Upper lobe of right lung (tissue), 1 donor: Measurements from ENCODE around the gene NCKAP5. TPM values are rescaled to one million over a fixed set of nuclear protein-coding genes. Genes with fewer than 3 reads are reported as not detected.
A peak's percentile ranks its signal among the peaks of the same experiment; 100 is the strongest.

Source experiments
- ATAC-seq: fragments of 200-7000 bp; cut with Tn5 transposase; one replicate; pipeline ENCODE4 v1.9.1; 2020; ENCODE audit warnings: mild to moderate bottlenecking, moderate library complexity
- DNase-seq: peaks from one replicate; pipeline ENCODE4 v3.0.0-alpha.2; 2020
- H3K27ac ChIP-seq: fragments of 200-600 bp; one replicate; pipeline ENCODE4 v1.8.0; 2022
- H3K27me3 ChIP-seq: fragments of 200-600 bp; one replicate; pipeline ENCODE4 v1.8.0; 2022; ENCODE audit warnings: mild to moderate bottlenecking
- H3K36me3 ChIP-seq: fragments of 200-600 bp; one replicate; pipeline ENCODE4 v1.8.0; 2022
- H3K4me1 ChIP-seq: fragments of 200-600 bp; one replicate; pipeline ENCODE4 v1.8.0; 2022
- H3K4me3 ChIP-seq: fragments of 200-600 bp; one replicate; pipeline ENCODE4 v1.8.0; 2022; ENCODE audit warnings: mild to moderate bottlenecking
- H3K9me3 ChIP-seq: fragments of 200-600 bp; one replicate; pipeline ENCODE4 v1.8.0; 2022
- CTCF ChIP-seq: fragments of 200-600 bp; IDR thresholded peaks from one replicate; pipeline ENCODE4 v1.8.0; 2022; ENCODE audit warnings: antibody characterized with exemption
- intact Hi-C: fragments of 100-400 bp; cut with DNase I; formaldehyde crosslinking; loops from one replicate; pipeline ENCODE4 v1.11.0; 2022
- total RNA-seq: library from RNA; stranded (reverse); fragmentation: NEBNext Ultra II Directional; extraction: Animal tissue kit (Norgen Biotek cat#: 25700); gene quantifications from one replicate; pipeline ENCODE4 v1.2.1, GENCODE V29; 2021
- donor health status: DM: no; HTN: yes; CAD: no; lungs with severe emphysema.

Gene NCKAP5
- total RNA-seq, 1 donor from 2014 or later = 40.8 TPM

- H3K27me3 ChIP-seq = no peaks in the 10 kb centered on the region
- no peak overlapping the region for H3K27ac ChIP-seq
- no peak overlapping the region for H3K4me3 ChIP-seq
- ATAC-seq (no peak), DNase-seq (no peak)
- no peaks in the 10 kb centered on the region for H3K9me3 ChIP-seq
- intact Hi-C loops = no loop called here
- H3K4me1 ChIP-seq = peaks cover 4% of the 10 kb centered on the region
- H3K36me3 ChIP-seq = no peaks in the 10 kb centered on the region
- TF ChIP-seq CTCF = no peak
These were observed 75.4 kb downstream of the NCKAP5 start for GRCh38 chr2:133492719-133493380.

- no peaks in the 10 kb centered on the region for H3K27me3 ChIP-seq
- no peaks in the 10 kb centered on the region for H3K9me3 ChIP-seq
- no peak for TF ChIP-seq CTCF
- no peak overlapping the region for H3K4me3 ChIP-seq
- H3K27ac ChIP-seq = no peak overlapping the region
- intact Hi-C loops = no loop called here
- no peaks in the 10 kb centered on the region for H3K4me1 ChIP-seq
- no peaks in the 10 kb centered on the region for H3K36me3 ChIP-seq
- DNase-seq (no peak), ATAC-seq (no peak)
These were observed 77.8 kb downstream of the NCKAP5 start for GRCh38 chr2:133490411-133490980.

- H3K9me3 ChIP-seq = no peaks in the 10 kb centered on the region
- DNase-seq (no peak), ATAC-seq (peak; percentile 58)
- H3K27ac ChIP-seq = no peak overlapping the region
- no peaks in the 10 kb centered on the region for H3K27me3 ChIP-seq
- no peaks in the 10 kb centered on the region for H3K36me3 ChIP-seq
- no peaks in the 10 kb centered on the region for H3K4me1 ChIP-seq
- TF ChIP-seq CTCF = no peak
- intact Hi-C loops = no loop called here
- H3K4me3 ChIP-seq = no peak overlapping the region
These were observed 78.4 kb downstream of the NCKAP5 start for GRCh38 chr2:133489641-133490410.

- no peak overlapping the region for H3K27ac ChIP-seq
- no peaks in the 10 kb centered on the region for H3K36me3 ChIP-seq
- H3K9me3 ChIP-seq = no peaks in the 10 kb centered on the region
- intact Hi-C loops = no loop called here
- ATAC-seq = no peak
- H3K27me3 ChIP-seq = no peaks in the 10 kb centered on the region
- H3K4me1 ChIP-seq = no peaks in the 10 kb centered on the region
- no peak overlapping the region for H3K4me3 ChIP-seq
- no peak for TF ChIP-seq CTCF
- DNase-seq = no peak
These were observed 79.1 kb downstream of the NCKAP5 start for GRCh38 chr2:133489146-133489545.

- Histone ChIP-seq H3K36me3 (no peaks in the 10 kb centered on the region), H3K27ac (no peak overlapping the region), H3K27me3 (no peaks in the 10 kb centered on the region), H3K4me1 (no peaks in the 10 kb centered on the region), H3K9me3 (no peaks in the 10 kb centered on the region), H3K4me3 (no peak overlapping the region)
- ATAC-seq (no peak), DNase-seq (no peak)
- no peak for TF ChIP-seq CTCF
- intact Hi-C loops = no loop called here
These were observed 81.5 kb downstream of the NCKAP5 start for GRCh38 chr2:133486771-133487191.
